Activated effector memory CD4-positive, alpha-beta T cell treated with Interleukin-2 at 50 U/mL for 16 hours (primary cell): ENCODE measurements around the gene NAT9.

Experiments used
- DNase-seq: peaks from one replicate; pipeline ENCODE4 v3.0.0-alpha.2; 2020

The NAT9 gene

DNA sequence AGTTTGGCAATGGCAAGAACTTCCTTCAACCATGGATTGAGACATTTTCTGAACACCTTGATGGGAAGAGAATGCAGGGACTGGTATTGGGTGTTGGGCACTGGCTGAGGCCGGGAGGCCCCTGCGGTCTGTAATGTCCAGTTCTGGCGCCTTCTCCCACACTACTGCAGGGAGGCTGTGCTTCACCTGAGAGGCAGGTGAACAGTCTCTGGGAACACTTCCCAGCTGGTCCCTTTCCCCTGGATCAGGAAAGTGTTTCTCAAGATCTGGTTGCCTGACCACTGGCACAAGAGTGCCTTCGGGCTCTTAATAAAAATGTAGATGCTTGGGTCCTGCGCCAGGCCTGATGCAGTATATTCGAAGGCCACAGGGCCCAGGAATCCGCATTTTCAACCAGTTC lies 28.5 kb upstream of the NAT9 start:
- DNase-seq = no peak

GRCh38 chr17:74803971-74804370 lies 27.8 kb upstream of the NAT9 start:
- no peak for DNase-seq

DNA sequence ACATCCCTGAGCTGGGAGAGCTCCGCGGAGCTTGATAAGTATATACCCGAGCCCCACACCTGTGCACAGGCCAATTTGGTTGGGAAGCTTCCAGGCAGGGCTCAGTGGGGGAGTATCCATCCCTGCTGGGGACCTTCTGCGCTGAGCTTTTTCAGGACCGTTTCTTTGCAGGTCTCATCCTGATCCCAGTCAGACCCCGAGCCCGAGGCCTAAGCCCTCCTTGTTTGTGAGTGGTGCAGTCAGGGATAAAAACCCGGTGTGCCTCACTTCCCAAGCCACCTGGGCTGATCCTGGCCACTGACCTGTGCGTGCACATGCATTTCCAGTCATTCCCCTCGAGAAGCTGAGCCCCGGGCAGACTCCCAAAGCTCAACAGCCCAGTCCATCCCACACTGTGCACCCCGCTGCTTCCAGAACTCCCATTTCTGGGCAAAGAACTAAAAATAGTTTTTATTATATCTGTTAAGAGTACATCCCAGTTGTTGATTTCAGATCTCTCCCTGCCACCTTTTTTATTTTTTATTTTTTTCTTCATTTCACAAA lies 27.3 kb upstream of the NAT9 start:
- DNase-seq = no peak

GRCh38 chr17:74801896-74802295 lies 25.8 kb upstream of the NAT9 start:
- no peak for DNase-seq

DNA sequence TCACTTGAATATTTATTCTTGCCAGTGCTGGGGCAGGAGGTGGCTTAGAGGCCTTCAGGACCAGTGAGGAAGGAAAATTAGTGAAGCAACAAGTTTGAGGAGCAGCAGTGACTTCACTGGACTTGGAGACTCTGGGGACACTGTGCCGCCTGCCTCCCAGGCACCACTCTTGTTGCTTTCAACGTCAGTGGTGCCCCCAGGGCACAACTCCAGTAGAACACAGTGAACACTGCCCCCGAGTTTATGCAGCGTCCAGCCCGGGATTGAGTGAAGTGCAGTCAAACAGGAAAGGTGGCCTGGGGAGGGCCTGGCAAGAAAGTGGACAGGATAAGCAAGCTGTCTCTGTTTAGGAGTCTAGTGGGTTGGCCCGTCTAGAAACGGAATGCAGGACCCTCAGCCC lies 24.4 kb upstream of the NAT9 start:
- no peak for DNase-seq

- no peak for DNase-seq
These were observed 23.0 kb upstream of the NAT9 start for GRCh38 chr17:74799097-74799496.

- DNase-seq = no peak
These were observed 22.1 kb upstream of the NAT9 start for GRCh38 chr17:74798239-74798707.

- no peak for DNase-seq
These were observed 21.7 kb upstream of the NAT9 start for GRCh38 chr17:74797824-74798223.

DNA sequence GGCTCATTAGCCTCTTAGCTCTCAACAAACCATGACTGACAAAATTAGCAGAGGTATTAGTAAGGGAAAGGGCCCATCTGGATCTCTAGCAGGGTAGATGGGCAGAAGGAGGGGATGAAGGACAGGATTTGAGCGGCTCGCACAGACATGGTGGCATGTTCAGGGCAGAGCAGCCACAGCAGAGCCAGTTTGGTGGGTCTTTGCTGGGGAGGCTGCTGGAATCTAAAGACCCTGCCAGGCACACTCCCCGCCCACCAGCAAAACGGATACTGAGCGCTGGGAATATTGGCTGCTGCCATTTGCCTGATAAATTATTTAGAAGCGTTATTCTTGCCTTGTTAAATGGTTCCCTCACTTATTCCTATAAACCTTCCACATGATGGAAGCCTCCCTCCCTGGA lies 20.7 kb upstream of the NAT9 start:
- DNase-seq = no peak

DNA sequence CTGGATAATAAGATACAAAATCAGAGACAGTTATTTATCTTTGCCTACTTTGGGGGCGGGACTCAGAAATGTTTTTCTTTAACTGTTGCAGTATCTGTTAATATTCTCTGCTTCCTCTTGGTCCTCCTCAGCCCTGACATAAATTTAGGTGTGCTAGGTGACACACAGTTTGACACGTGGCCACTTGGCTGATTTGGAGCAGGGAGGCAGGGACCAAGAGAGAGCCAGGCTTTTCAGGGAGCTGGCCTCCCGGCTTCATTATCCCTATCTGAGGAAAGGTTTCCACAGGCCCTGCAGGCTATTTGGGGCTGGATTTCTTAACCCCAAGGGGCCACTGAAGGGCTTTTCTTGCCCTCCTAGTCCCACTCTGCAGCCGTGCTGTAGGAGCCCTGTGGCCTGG lies 20.1 kb upstream of the NAT9 start:
- no peak for DNase-seq

DNA sequence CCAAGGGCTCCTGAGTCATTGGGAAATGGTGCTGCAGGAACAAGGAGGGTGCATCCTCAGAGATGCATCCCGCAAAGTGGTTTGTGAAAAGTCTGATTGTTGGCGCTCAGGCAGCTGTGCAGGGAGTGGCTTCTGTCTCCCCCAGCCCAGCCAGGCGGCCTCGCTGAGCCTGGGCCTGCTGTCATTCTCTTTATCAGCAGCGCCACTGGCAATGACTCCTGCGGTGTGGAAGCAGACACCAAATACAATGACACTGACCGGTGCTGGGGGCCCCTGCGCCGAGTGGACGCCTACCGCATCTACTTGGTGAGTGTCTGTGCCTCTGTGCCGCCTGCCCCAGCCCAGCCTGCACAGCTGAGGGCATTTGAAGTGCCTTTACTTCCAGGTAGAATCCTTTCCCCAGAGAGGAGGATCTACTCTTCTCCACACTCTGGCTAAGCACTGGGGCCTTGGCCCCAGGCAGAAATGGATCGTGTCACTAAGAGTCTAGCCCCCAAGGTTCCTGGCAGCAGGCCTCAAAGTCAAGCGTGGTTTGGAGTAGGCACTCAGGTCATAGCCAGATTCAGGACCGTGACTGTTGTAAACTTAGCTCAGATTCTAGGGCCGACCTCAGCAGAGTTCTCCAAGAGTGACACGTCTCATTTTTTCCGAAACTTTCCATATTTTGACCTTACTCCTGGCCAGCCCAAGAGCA lies 19.3 kb upstream of the NAT9 start:
- DNase-seq = no peak

GRCh38 chr17:74792586-74793105 lies 16.5 kb upstream of the NAT9 start:
- no peak for DNase-seq

- DNase-seq = no peak
These were observed 14.3 kb upstream of the NAT9 start for GRCh38 chr17:74790161-74791058.

DNA sequence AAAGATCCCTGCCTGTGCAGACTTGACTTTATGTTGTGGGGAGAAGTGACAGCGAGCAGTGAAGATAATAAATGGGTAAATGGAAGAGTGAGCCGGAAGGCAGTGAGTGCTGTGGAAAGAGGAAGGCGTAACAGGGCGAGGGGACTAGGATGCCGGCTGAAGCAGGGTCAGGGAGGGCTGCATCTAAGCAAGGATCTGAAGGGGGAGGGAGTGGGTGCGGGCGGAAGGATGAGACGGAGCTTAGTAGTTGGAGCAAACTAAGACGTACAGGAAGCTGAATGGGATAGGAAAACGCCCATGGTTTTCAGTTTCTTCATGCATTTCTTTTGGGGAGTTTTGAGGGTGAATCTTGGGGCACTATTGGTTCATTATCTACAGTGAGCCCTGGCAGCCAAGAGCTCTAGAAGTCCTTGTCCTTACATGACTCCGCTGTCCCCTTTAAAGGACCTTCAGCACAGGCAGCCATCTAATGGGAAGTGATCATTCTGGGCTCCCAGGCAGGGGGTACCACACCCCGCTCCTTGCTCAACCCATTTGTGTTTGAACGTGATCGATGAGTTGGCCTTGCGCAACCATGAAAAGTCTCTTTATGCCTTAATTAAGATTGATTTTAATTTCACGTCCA lies 10.4 kb upstream of the NAT9 start:
- DNase-seq = no peak

GRCh38 chr17:74785981-74786360 lies 9.8 kb upstream of the NAT9 start:
- no peak for DNase-seq

DNA sequence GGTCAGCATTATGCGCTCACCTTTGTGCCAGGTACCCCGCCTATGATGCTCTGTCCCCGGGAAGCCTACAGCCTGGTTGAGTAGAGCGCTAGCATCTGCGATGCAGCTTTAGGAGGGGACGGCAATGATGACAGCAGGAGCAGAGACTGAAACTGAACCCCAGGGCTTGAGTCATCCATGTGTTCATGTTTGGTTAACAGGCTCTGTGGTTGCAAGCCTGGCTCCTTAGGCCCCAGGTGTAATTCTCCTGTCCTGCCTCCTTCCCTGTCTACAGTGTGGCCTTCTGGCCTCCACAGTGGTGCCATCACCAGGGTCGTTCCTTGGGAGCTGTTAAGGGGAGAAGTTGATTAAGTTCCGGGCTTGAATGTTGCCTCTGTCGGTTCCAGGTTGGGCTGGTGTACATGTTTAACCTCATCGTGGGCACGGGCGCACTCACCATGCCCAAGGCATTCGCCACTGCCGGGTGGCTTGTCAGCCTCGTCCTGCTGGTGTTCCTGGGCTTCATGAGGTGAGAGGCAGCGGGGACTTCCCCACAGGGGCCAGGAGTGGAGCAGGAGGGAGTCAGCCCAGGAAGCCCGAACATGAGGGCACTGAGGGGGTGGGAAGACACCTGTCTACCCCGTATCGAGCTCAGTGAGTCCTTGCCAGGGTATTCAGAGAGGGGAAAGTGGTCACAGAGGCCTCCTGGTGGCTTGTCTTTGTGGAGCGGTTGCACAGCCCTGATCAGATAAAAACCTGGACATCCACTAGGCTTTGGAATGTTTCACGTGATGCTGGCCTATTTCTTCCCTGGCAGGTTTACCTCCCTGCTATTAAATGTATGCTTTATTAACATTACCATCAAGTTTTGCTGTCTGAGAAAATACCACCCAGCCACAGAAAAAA lies 9.2 kb upstream of the NAT9 start:
- no peak for DNase-seq

DNA sequence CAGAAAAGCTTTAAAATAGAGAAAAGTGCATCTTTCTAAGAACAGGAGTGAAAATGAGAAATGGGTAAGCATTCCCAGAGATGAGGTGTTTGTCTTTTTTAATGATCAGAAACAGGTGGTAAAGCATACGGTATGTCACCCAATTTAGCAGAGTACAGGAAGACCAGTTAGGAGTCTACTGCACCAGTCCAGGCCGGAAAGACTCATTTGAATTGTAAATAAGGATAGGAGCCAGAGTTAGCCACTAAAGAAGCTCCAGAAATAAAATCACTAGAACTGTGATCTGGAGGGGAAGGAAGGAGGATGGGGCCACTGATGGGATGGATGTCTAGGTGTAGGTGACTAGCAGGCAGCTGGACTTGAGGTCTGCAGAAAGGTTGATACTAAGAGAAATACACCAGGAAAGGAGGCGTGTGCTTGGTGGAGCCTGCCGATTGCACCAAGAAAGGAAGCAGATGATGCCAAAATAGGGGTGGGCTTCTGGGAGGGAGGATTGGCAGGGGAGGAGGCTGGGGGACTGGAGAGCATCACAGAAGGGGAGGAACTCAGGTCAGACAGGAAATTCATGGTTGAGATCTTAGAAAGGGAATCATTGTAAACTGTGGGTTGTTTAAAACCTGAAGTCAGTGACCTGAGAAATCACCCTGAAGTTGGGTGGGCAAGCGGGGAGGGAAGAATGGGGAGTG lies 8.1 kb upstream of the NAT9 start:
- DNase-seq = no peak

GRCh38 chr17:74782571-74782970 lies 6.4 kb upstream of the NAT9 start:
- DNase-seq = no peak

DNA sequence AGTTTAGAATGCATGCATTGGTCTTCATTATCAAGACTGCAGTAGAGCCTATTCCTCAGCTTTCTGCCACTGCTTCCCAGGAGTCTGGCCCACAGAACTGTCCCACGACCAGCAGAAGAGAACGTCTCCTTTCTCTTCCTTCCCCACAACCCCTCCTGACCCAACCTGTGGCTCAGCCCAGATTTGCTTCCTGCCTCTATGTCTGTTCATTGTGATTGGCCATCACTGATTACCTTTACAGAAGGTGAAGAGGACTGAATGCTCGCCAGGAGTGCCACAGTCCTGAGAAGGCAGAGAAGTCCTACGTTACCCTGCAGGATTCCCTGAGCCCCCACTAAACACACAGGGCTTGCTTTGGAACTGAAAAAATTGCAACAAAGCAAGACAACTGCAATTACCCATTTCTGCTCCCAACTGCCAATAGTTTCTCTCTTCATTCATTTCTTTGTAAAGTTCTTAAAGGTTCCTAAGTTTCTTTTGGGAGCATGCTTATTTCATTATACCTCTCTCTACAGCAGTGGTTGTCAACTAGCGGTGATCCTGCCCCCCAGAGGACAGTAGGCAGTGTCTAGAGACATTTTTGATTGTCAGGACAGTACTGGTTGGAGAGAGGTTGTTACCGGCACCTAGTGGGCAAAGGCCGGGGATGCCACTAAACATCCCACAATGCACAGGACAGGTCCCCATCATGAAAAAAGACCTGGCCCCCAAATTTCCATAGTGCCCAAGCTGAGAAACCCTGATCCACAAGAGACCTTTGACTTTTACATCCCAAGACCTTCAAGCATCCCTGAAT lies 4.5 kb upstream of the NAT9 start:
- no peak for DNase-seq

DNA sequence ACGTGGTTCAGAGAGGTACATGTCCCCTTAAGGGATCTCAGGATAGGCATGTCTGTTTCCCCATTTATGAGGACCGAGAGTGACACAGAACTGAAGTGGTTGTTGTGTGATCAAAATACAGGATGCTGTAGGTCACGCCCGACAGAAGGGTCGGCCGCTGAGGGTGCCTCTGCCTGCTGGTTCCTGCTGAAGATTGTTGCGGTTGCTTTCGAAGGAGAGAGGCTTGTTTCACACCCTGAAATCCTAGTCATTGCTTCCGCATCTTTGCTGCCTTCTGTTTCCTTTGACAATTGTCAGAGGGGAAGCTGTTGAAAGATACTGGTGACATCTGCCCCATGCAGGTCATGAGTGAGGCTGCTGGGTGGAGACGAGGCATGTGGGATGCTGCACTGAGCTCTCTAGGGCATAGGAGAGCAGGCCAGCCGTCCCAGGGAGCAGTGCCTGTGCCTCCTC lies 3.8 kb upstream of the NAT9 start:
- peak; percentile 67 for DNase-seq

DNA sequence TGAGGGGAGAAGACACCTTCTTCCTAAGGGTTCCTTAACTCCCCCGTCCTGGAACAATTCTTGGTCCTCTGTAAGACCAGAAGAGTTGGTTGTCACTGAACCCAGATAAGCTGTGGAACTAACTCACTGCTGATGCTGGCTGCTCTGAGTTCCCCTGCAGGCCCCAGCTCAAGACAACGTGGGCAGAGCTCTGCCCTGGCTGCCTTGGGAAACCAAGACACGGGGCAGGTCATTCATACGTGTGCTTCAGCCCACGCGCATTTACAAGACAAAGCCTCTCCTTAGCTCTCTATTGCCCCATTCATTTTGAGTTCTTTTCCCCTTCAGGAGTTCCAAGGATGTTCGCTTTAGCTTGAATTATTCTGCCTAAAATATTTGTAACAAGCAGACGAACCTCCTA lies 3.4 kb upstream of the NAT9 start:
- DNase-seq = no peak
